Activated CD4-positive, alpha-beta T cell treated with anti-CD3 and anti-CD28 coated beads, Interleukin-2, amount 50 U/mL, for 4 hours (primary cell): ENCODE results near the gene PKP3.
"Not testable (repeated sequence)": the region's sequence is repeated elsewhere in the genome, so short reads cannot be mapped to it uniquely, and the experiment has no call there.

Experiments
- DNase-seq, 2 experiments: peaks; one replicate each; pipeline ENCODE4 v3.0.0-alpha.2; 2020

PKP3 gene

DNA sequence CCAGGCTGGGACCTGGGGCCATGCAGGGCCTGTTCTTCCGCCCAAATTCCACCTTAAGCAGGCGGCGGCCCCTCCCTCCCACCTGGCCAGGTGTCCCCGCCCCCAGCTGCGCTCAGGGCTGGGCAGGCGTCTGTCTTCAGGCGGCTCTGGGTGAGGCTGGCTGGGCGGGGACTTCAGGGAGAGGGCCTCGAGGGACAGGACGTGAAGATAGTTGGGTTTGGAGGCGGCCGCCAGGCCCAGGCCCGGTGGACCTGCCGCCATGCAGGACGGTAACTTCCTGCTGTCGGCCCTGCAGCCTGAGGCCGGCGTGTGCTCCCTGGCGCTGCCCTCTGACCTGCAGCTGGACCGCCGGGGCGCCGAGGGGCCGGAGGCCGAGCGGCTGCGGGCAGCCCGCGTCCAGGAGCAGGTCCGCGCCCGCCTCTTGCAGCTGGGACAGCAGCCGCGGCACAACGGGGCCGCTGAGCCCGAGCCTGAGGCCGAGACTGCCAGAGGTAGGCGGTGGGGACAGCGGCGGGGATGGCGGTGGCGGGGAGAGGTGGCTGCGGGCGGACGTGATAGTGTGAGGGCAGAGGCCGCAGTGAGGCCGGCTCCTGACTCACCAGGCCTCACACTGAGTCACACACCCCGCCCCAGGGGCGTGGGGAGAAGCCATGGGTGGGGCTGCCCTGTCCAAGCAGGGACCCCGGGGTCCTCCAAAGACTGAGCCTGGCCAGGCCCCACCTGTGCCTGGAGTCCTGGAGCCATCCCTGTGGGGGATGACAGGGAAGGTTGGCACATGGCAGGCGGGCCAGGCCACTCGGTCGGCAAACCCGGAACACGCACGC is at the start of gene PKP3:
Gene PKP3 (plus strand): TSS at position 176 of the 824 bp plus-strand sequence. CDS start 84 bp downstream, at position 260.
- DNase-seq = no peak

DNA sequence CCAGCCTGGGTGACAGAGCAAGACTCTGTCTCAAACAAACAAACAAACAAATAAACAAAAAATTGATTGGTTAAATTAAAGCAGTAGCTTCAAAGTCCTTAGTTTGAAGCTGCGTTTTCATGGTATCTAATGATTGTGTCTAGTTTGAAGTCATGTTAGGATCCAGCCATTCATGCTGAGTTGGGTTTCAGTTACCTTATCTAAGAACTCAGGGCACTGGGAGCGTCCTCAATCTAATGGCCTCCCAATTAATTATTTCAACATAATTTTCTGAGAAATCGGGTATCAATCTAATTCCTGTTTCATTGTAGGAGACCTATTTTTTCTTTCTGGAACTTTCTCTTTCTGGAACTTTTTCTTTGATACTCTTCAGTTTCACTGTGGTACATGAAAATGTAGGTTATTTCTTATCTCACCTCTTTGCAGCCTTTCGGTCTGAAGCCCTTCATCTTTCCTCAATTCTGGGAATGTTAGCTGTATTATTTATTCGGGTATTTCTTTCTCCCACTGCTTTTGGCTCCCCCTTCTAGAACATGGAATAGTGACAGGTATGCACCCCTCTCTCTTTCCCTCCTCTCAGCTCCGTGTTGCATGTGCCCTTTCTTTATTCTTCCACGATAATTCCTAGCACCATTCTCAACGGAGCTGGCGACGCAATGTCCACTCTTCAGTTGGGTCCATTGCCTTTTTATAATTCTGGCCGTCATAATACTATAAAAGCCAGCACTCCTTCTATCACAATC is 49.0 kb upstream of the PKP3 start:
- no peak for DNase-seq

DNA sequence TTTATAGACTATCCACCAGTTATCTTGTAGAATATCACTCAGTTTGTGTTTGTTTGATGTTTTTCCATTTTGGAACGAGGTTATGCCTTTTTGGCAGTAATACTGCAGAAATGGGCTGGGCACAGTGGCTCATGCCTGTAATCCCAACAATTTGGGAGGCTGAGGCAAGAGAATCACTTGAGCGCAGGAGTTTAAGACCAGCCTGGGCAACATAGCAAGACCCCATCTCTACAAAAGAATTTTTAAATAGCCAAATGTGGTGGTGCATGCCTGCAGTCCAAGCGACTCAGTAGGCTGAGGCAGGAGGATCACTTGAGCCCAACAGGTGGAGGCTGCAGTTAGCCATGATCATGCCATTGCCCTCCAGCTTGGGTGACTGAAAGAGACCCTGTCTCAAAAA is 47.5 kb upstream of the PKP3 start:
- DNase-seq = no peak

DNA sequence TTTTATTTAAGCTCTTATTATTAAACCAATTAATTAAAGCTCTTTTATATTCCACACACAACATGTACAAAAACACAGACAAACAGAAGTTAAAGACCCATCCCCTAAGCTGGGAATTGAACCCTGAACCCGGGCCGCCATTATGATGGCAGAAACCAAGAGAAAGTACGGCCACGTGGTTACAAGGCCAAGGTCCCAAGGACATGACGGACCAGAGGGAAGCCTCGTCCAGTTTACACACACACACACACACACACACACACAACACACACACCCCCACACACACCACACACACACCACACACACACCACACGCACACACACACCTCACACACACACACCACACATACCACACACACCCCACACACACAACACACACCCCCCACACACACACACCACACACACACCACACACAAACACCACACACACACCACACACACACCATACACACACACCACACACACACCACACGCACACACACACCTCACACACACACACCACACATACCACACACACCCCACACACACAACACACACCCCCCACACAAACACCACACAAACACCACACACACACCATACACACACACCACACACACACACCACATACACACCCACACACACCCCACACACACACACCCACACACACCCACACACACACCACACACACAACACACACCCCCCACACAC is 44.6 kb upstream of the PKP3 start:
- not testable (repeated sequence) for DNase-seq

GRCh38 chr11:350033-350722 is 43.8 kb upstream of the PKP3 start:
- DNase-seq = not testable (repeated sequence)

- no peak for DNase-seq
Measured at GRCh38 chr11:350723-351255, 43.2 kb upstream of the PKP3 start.

GRCh38 chr11:351411-351810 is 42.6 kb upstream of the PKP3 start:
- no peak for DNase-seq

DNA sequence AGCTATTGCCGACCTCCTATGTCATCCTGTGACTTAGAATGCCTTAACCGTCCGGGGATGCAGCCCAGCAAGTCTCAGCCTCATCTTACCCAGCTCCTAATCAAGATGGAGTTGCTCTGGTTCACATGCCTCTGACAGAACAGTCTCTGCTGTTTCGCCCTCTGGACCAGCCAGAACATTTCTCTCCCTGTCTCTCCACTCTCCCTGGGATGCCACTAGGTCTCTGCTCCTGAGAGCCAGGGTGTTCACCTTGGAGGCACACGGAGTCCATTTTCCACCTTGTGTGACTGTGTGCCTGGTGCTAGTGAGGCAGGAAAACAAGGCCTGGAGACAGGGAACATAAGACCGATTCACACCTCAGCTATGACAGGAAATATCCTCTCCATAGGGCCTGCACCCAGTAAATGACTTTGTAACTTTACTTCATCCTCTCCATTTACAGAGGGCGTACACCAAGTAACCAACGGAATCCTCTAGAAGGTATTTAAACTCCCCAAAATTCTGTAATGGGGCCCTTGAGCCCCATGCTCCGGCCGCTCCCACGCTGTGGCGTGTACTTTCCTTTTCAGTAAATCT is 41.5 kb upstream of the PKP3 start:
- DNase-seq = no peak

- no peak for DNase-seq
Measured at GRCh38 chr11:353179-353873, 40.7 kb upstream of the PKP3 start.

DNA sequence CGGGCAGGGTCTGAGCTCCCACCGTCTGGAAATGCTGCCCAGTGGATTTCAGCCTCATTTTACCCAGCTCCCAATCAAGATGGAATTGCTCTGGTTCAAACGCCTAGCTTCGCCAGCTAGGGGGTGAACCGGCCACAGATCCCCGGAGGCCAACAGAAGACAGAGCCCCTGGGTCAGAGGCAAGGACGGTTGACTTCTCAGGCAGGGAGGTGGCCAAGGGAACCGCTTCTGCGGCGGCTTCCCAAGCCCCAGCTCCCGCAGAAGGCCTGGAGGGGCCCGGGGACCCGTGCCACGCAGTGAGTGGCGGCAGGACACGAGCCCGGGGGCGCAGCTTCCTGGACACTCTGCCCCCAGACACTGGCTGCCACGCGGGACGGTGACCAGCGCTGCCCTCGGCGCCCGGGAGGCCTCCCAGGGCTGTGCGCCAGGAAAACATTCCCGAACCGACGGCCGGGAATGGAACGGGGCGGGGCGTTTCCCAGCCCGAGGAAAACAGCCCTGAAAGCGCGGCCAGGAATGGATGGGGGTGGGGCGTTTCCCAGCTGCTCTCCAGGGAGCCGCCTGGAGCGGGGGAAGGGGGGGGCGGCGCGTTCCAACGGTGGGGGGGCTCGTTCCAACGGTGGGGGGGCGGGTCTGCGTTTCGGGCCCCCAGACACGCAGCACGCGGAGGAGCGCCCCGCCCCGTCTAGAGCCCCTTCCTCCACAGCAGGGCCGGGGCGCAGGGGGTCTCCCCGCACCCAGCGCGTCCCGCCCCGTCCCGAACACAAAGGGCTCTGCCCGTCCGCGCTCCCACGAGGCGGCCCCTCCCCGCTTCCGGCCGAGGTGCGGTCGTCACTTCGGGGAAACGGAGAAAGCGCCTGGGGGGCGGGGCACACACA is 38.2 kb upstream of the PKP3 start:
- DNase-seq = peak; percentile 81 to 87

DNA sequence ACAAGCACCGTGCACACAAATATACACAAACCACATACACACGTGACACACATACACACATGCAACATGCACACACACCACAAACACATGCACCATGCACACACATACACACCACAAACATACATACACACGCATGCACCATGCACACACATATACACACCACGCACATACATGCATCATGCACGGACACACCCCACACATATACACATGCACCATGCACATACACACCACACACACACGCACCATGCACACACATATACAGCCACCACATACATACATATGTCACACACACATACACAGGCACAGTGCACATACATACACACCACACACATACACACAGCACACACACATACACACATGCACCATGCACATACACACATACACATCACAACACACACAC is 37.4 kb upstream of the PKP3 start:
- no peak for DNase-seq

DNA sequence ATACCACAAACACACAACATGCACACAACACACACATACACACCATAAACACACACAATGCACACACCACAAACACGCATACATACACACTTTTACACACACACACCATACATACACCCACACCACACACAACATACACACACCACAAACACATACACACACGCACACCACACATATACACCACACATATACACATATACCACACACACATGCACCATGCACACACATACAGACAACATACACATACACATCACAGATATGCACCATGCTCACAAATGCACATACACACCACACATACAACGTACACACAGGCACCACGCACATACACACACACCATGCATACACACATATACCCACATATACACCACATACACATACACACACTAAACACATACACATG is 36.4 kb upstream of the PKP3 start:
- DNase-seq = no peak

DNA sequence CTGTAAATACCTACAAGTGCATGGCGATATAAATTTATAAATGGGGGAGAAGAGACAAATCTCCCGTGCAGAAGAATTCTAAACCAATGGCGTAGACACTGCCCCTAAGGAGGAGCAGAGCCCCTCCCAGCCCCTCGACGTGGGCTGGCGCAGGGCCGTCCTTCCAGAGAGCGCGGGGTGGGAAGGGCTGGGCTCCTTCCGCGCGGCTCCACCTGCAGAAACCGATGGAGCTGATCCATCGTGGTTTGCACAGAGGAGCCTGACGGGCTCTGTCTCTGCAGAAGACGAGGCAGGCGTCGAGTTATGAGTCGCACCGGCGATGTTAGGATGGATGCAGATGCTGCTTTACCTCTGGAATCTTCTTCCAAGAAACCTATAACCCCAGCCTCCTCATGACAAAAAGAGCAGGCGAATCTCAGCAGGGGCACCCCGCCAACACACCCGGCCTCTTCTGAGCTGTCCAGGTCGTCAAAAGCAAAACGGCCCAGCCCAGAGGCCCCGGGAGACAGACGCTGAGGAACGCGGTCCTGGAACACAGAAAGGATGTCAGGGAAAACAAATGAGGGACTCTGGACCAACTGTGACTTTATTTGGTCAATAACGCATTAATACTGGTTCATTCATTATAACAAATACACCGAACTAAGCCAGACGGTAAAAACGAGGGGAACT is 35.7 kb upstream of the PKP3 start:
- DNase-seq = no peak

- DNase-seq = no peak
Measured at GRCh38 chr11:359181-359714, 34.8 kb upstream of the PKP3 start.

GRCh38 chr11:360326-361280 is 33.4 kb upstream of the PKP3 start:
- no peak for DNase-seq

DNA sequence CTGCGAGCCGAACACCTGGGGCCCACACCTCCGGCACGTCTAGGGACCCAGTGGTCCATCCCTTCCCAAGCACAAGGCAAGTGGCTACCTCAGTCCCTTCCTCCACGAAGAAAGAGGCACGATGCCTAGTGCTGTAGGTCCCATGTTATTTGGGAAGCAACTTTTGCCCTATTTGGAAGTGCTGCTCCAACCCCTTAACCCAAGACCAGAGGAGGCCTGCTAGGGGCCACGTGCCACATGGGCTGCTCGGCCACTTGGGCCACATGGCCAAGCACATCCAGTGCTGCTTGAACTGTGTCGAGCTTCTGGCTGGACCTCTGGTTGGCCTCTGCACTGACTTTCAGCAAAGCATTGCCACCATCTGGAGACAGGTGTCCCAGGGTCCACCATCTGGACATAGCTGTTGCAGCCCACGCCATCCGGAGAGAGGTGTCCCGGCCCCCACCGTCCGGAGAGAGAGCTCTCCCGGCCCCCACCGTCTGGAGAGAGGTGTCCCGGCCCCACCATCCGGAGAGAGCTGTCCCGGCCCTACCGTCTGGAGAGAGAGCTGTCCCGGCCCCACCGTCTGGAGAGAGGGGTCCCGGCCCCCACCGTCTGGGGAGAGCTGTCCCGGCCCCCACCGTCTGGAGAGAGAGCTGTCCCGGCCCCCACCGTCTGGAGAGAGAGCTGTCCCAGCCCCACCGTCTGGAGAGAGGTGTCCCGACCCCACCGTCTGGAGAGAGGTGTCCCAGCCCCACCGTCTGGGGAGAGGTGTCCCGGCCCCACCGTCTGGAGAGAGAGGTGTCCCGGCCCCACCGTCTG is 31.2 kb upstream of the PKP3 start:
- no peak for DNase-seq

DNA sequence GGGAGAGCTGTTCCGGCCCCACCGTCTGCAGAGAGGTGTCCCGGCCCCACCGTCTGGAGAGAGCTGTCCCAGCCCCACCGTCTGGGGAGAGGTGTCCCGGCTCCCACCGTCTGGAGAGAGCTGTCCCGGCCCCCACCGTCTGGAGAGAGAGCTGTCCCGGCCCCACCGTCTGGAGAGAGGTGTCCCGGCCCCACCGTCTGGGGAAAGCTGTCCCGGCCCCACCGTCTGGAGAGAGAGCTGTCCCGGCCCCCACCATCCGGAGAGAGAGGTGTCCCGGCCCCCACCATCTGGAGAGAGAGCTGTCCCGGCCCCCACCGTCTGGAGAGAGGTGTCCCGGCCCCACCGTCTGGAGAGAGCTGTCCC is 30.6 kb upstream of the PKP3 start:
- DNase-seq = not testable (repeated sequence)
